Calu3 (cell line): ENCODE data around the gene NFXL1. TPM values are rescaled to one million over a fixed set of nuclear protein-coding genes. Genes with fewer than 3 reads are reported as not detected.

Source experiments
- BruUV-seq: library from RNA; stranded (reverse); fragments of 400-500 nt; replicated peaks from 2 replicates; lab custom pipeline; 2021; lab: Mats Ljungman, UMichigan
- CTCF ChIA-PET: fragments of 300-600 bp; sonication (Branson Sonifier 250); formaldehyde crosslinking; loops from one replicate; lab custom pipeline; 2022; ENCODE audit warnings: antibody characterized with exemption; lab: Charles Lee
- DNase-seq: peaks from one replicate; pipeline ENCODE4 v3.0.0; 2022
- H3K27ac Mint-ChIP-seq: one replicate; pipeline ENCODE4 v1.8.0; 2022; ENCODE audit warnings: mixed read lengths; ENCODE audit not compliant: unreplicated experiment
- H3K27me3 Mint-ChIP-seq: one replicate; pipeline ENCODE4 v1.8.0; 2022; ENCODE audit warnings: mixed read lengths; ENCODE audit not compliant: unreplicated experiment
- H3K36me3 Mint-ChIP-seq: one replicate; pipeline ENCODE4 v1.8.0; 2022; ENCODE audit warnings: mild to moderate bottlenecking, moderate library complexity, mixed read lengths; ENCODE audit not compliant: insufficient read depth, unreplicated experiment
- H3K4me1 Mint-ChIP-seq: one replicate; pipeline ENCODE4 v1.8.0; 2022; ENCODE audit warnings: mild to moderate bottlenecking, low read depth, mixed read lengths; ENCODE audit not compliant: unreplicated experiment
- H3K4me3 Mint-ChIP-seq: one replicate; pipeline ENCODE4 v1.8.0; 2022; ENCODE audit warnings: mild to moderate bottlenecking, low read depth, moderate library complexity, mixed read lengths; ENCODE audit not compliant: unreplicated experiment
- H3K9me3 Mint-ChIP-seq: one replicate; pipeline ENCODE4 v1.8.0; 2022; ENCODE audit warnings: low read depth, mixed read lengths; ENCODE audit not compliant: unreplicated experiment
- intact Hi-C: fragments of 100-400 bp; cut with micrococcal nuclease; formaldehyde crosslinking; loops from one replicate; pipeline ENCODE4 v1.10.0; 2022; ENCODE audit not compliant: unreplicated experiment
- total RNA-seq: library from RNA; stranded (reverse); gene quantifications from 2 replicates; pipeline ENCODE4 v1.2.3, GENCODE V29; 2022
- TF ChIP-seq, protein P1 (sequence below): fragments of 200-600 bp; IDR thresholded peaks from one replicate; pipeline ENCODE4 v1.8.0; 2022; ENCODE audit warnings: antibody characterized with exemption; ENCODE audit not compliant: unreplicated experiment

Gene NFXL1
- total RNA-seq, 1 experiment from 2014 or later = 16.1 TPM

DNA sequence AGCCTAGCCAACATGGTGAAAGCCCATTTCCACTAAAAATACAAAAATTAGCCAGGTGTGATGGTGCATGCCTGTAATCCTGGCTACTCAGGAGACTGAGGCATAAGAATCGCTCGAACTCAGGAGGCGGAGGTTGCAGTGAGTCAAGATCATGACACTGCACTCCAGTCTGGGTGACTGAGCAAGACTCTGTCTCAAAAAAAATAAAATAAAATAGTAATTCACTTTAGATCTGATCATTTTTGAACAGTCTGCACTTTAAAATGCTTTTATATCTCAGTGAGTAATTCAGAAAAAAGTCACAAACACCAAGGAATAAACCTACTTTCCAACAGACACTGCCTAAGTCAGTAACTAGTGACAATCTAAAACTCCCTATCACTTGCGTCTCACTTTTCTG lies 50.9 kb downstream of the NFXL1 start:
- BruUV-seq = no TSS peak
- CTCF ChIA-PET = no interaction called here
- Mint-ChIP-seq H3K9me3 (no peaks in the 10 kb centered on the region), H3K27me3 (no peaks in the 10 kb centered on the region), H3K27ac (no peak overlapping the region), H3K36me3 (no peaks in the 10 kb centered on the region), H3K4me1 (no peaks in the 10 kb centered on the region), H3K4me3 (no peak overlapping the region)
- TF ChIP-seq, protein P1, sequence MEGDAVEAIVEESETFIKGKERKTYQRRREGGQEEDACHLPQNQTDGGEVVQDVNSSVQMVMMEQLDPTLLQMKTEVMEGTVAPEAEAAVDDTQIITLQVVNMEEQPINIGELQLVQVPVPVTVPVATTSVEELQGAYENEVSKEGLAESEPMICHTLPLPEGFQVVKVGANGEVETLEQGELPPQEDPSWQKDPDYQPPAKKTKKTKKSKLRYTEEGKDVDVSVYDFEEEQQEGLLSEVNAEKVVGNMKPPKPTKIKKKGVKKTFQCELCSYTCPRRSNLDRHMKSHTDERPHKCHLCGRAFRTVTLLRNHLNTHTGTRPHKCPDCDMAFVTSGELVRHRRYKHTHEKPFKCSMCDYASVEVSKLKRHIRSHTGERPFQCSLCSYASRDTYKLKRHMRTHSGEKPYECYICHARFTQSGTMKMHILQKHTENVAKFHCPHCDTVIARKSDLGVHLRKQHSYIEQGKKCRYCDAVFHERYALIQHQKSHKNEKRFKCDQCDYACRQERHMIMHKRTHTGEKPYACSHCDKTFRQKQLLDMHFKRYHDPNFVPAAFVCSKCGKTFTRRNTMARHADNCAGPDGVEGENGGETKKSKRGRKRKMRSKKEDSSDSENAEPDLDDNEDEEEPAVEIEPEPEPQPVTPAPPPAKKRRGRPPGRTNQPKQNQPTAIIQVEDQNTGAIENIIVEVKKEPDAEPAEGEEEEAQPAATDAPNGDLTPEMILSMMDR = no peak
- no peak for DNase-seq
- intact Hi-C loops = no loop called here

DNA sequence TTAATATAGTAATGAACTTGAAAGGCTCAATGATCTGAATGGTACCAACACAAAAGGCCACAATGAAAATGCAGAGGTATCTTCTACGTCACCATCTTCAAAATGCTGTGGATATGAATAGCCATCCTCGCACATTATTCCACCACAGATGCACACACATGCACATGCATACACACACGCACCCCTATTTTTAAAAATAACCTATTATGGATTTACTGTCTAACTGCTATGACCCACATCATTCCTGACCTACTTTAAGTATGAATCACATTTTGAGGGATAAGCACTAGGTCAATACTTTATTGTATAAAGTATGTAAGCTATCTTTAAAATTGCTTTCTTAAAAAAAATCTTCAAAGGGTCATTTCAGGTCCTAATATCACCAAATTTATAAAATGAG lies 52.1 kb downstream of the NFXL1 start:
- intact Hi-C loops = no loop called here
- TF ChIP-seq, protein P1 = no peak
- BruUV-seq = no TSS peak
- Mint-ChIP-seq H3K27ac (no peak overlapping the region), H3K4me3 (no peak overlapping the region), H3K36me3 (no peaks in the 10 kb centered on the region), H3K4me1 (no peaks in the 10 kb centered on the region), H3K9me3 (no peaks in the 10 kb centered on the region), H3K27me3 (no peaks in the 10 kb centered on the region)
- no peak for DNase-seq
- CTCF ChIA-PET = interaction anchor here (0.5 kb wide), 1 partner anchor 247 kb away, joined by 3 read pairs; no protein-coding TSS in a partner anchor

DNA sequence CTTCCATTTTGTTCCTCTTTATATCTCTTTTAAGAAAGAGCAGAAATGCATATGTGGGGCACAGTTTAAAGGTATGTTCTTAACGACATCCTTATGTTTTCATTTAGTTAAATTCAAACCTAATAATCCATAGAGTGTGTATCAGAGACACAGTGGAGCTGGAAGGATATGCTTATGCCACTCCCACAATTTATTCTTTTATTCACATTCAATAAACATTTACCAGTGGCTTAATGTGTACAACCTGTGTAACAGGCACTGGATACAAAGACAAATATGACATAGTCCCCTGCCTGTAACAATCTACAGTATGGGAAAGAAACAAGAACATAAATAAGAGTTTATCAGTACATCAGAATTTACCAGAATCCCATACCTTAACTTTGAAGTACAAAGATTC lies 54.1 kb downstream of the NFXL1 start:
- no peak for DNase-seq
- Mint-ChIP-seq H3K4me1 (no peaks in the 10 kb centered on the region), H3K36me3 (no peaks in the 10 kb centered on the region), H3K27ac (no peak overlapping the region), H3K4me3 (no peak overlapping the region), H3K9me3 (no peaks in the 10 kb centered on the region), H3K27me3 (no peaks in the 10 kb centered on the region)
- TF ChIP-seq, protein P1 = no peak
- intact Hi-C loops = no loop called here
- BruUV-seq = no TSS peak
- CTCF ChIA-PET = no interaction called here

DNA sequence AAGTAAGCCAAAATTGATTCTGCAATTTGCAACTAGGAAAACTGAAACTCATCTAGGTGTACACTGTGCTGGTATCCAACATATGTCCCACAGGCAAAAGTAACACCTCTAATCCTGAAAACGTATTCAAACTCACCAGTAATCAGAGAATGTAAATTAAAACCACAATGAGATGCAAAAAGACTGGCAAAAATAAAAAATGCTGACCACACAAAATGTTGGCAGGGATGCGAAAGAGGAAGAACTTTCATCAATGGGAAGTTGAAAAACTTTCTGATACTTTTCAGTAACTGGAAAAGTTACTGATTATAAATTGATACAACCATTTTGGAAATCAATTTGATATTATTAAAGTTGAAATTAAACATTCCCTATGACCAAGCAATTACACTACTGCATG lies 56.4 kb downstream of the NFXL1 start:
- Mint-ChIP-seq H3K4me1 (no peaks in the 10 kb centered on the region), H3K27me3 (no peaks in the 10 kb centered on the region), H3K4me3 (no peak overlapping the region), H3K27ac (no peak overlapping the region), H3K9me3 (no peaks in the 10 kb centered on the region), H3K36me3 (no peaks in the 10 kb centered on the region)
- intact Hi-C loops = no loop called here
- CTCF ChIA-PET = no interaction called here
- BruUV-seq = no TSS peak
- DNase-seq = no peak
- TF ChIP-seq, protein P1 = no peak

DNA sequence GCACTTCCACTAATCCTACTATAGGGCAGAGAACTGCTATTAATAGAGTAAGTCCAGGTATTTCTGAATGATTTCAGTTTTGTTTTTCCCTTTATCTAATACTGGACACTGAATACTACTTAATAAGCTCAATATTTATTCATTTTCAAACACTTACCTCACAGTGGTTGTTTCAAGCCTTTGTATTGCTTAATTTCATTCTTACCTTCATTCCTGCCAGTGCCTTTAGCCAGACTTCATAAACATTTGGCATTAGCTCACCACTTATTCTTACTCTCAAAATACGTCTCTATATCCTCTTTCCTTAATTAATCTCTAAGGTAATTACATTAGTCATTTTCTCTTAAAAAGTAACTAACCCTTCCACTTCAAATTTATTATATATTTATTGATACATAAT lies 57.7 kb downstream of the NFXL1 start:
- no peak for DNase-seq
- intact Hi-C loops = no loop called here
- Mint-ChIP-seq H3K4me1 (no peaks in the 10 kb centered on the region), H3K27me3 (no peaks in the 10 kb centered on the region), H3K27ac (no peak overlapping the region), H3K36me3 (no peaks in the 10 kb centered on the region), H3K9me3 (no peaks in the 10 kb centered on the region), H3K4me3 (no peak overlapping the region)
- TF ChIP-seq, protein P1 = no peak
- BruUV-seq = no TSS peak
- CTCF ChIA-PET = no interaction called here
